Endodermal cell (in vitro differentiated cells): ENCODE measurements around the gene NR2E3. TPM values are rescaled to one million over a fixed set of nuclear protein-coding genes. Genes with fewer than 3 reads are reported as not detected.
A peak's percentile ranks its signal among the peaks of the same experiment; 100 is the strongest.

Source experiments
- DNase-seq: peaks from one replicate; pipeline ENCODE4 v3.0.0-alpha.2; 2017
- H3K27ac ChIP-seq: 2 replicates; pipeline ENCODE4 v1.5.1; 2013; ENCODE audit warnings: mild to moderate bottlenecking, low read depth, low read length, moderate library complexity
- H3K27me3 ChIP-seq: 2 replicates; pipeline ENCODE4 v1.6.1; 2013; ENCODE audit warnings: mild to moderate bottlenecking, low read length, moderate library complexity; ENCODE audit not compliant: insufficient read depth, control insufficient read depth, poor library complexity, severe bottlenecking
- H3K36me3 ChIP-seq: 2 replicates; pipeline ENCODE4 v1.7.0; 2013; ENCODE audit warnings: mild to moderate bottlenecking, low read length, moderate library complexity; ENCODE audit not compliant: control insufficient read depth, insufficient read depth
- H3K4me1 ChIP-seq: one replicate; pipeline ENCODE4 v1.7.0; 2013; ENCODE audit warnings: low read length; ENCODE audit not compliant: control insufficient read depth, insufficient read depth
- H3K4me3 ChIP-seq: 2 replicates; pipeline ENCODE4 v1.5.1; 2013; ENCODE audit warnings: mild to moderate bottlenecking, low read length, moderate library complexity
- H3K9ac ChIP-seq: 2 replicates; pipeline ENCODE4 v1.6.1; 2013; ENCODE audit warnings: mild to moderate bottlenecking, low read length, moderate library complexity; ENCODE audit not compliant: poor library complexity, severe bottlenecking; ENCODE audit errors: extremely low read depth
- H3K9me3 ChIP-seq: 2 replicates; pipeline ENCODE4 v1.6.1; 2013; ENCODE audit warnings: mild to moderate bottlenecking, low read length, moderate library complexity; ENCODE audit not compliant: control insufficient read depth
- H3K27ac Mint-ChIP-seq: 2 replicates; pipeline ENCODE4 v1.8.0; 2020; ENCODE audit warnings: mixed read lengths
- H3K27me3 Mint-ChIP-seq: 2 replicates; pipeline ENCODE4 v1.8.0; 2021; ENCODE audit warnings: mild to moderate bottlenecking, mixed read lengths; ENCODE audit not compliant: insufficient read depth
- H3K36me3 Mint-ChIP-seq: 2 replicates; pipeline ENCODE4 v1.8.0; 2020; ENCODE audit warnings: low read depth, mixed read lengths
- H3K4me1 Mint-ChIP-seq: 2 replicates; pipeline ENCODE4 v1.8.0; 2020; ENCODE audit warnings: mixed read lengths
- H3K4me3 Mint-ChIP-seq: 2 replicates; pipeline ENCODE4 v1.8.0; 2020; ENCODE audit warnings: mild to moderate bottlenecking, moderate library complexity, mixed read lengths
- H3K9me3 Mint-ChIP-seq: 2 replicates; pipeline ENCODE4 v1.8.0; 2020; ENCODE audit warnings: mild to moderate bottlenecking, mixed read lengths
- WGBS, 2 experiments: methylation state at CpG; one replicate each; pipeline versions ENCODE4 v1.1.5 to v1.1.7; 2013; ENCODE audit warnings: missing lambda C conversion rate in 2 of 2, mixed read lengths in 1 of 2; ENCODE audit not compliant: insufficient coverage in 1 of 2, insufficient read length in 1 of 2; 5-methylcytosine and 5-hydroxymethylcytosine counted together
- total RNA-seq, 2 donors: library from RNA; stranded (reverse); fragmentation: NEBNext Ultra II Directional in 1 of 2; extraction: Animal tissue kit (Norgen Biotek cat#: 25700) in 1 of 2; gene quantifications; 2 replicates in 1 of 2; 3 replicates in 1 of 2; pipeline ENCODE4 v1.2.1, GENCODE V29; 2021
- TF ChIP-seq, protein P1 (sequence below): fragments of 200-600 bp; sonication (generic); conservative IDR thresholded peaks from 2 replicates; pipeline ENCODE4 v1.5.0; 2021; ENCODE audit warnings: antibody characterized with exemption, mild to moderate bottlenecking

NR2E3 gene
- total RNA-seq, 2 donors from 2014 or later, result 0.15 to 0.55 TPM

DNA sequence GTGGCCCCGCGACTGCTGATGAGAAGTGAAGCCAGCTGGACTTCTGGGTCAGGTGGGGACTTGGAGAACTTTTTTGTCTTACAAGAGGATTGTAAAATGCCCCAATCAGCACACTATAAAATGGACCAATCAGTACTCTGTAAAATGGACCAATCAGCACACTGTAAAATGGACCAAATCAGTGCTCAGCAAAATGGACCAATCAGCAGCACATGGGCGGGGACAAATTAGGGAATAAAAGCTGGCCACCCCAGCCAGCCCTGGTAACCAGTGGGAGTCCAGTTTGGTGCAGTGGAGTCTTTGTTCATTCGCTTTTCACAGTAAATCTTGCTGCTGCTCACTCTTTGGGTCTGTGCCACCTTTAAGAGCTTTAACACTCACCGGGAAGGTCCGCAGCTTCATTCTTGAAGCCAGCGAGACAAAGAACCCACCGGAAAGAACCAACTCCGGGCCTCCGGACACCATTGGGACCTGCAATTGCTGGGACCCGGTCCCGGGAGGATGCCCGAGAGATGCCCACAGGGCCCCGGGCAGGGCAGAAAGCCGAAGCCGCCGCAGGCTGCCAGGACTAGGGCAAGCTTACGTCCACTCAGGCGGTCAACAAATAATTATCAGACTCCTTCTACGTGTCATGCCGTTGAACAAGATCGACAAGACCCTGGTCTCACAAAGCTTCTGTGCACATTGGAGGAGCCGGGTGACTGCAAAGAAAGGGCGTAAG is 8.3 kb upstream of the NR2E3 start:
- H3K27ac Mint-ChIP-seq, result no peak overlapping the region
- WGBS, 2 experiments, result 92 to 96% methylated on average over 18 to 24 of the region's 24 CpGs
- Histone ChIP-seq H3K27me3 (no peaks in the 10 kb centered on the region), H3K4me3 (no peak overlapping the region), H3K36me3 (no peaks in the 10 kb centered on the region), H3K27ac (no peak overlapping the region), H3K4me1 (peaks cover 10% of the 10 kb centered on the region), H3K9me3 (no peaks in the 10 kb centered on the region), H3K9ac (no peak overlapping the region)
- no peaks in the 10 kb centered on the region for H3K27me3 Mint-ChIP-seq
- TF ChIP-seq, protein P1, sequence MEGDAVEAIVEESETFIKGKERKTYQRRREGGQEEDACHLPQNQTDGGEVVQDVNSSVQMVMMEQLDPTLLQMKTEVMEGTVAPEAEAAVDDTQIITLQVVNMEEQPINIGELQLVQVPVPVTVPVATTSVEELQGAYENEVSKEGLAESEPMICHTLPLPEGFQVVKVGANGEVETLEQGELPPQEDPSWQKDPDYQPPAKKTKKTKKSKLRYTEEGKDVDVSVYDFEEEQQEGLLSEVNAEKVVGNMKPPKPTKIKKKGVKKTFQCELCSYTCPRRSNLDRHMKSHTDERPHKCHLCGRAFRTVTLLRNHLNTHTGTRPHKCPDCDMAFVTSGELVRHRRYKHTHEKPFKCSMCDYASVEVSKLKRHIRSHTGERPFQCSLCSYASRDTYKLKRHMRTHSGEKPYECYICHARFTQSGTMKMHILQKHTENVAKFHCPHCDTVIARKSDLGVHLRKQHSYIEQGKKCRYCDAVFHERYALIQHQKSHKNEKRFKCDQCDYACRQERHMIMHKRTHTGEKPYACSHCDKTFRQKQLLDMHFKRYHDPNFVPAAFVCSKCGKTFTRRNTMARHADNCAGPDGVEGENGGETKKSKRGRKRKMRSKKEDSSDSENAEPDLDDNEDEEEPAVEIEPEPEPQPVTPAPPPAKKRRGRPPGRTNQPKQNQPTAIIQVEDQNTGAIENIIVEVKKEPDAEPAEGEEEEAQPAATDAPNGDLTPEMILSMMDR, result no peak
- H3K9me3 Mint-ChIP-seq, result peaks cover 3% of the 10 kb centered on the region
- DNase-seq, result no peak
- peaks cover 17% of the 10 kb centered on the region for H3K4me1 Mint-ChIP-seq
- no peak overlapping the region for H3K4me3 Mint-ChIP-seq
- no peaks in the 10 kb centered on the region for H3K36me3 Mint-ChIP-seq

DNA sequence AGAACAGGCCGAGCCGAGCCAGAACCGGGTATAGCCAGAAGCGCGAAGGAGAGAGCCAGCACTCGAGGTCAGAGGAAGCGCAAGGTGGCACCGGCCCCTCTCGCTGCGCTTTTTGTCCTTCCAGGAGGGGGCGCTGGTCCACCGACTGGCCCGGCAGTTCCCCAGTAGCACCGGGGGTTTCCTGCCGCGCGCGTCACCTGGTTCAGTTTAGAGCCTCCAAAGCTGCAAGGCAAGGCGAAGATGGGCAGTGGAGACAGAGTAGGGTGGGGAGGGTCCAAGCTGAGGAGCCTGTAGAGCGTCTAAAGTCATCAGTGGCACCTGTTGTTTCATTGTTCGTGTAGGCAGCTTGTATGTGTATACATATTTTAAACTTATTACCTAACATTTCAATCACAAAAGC is 7.6 kb upstream of the NR2E3 start:
- peak; percentile 87 for DNase-seq
- Mint-ChIP-seq H3K27ac (no peak overlapping the region), H3K9me3 (peaks cover 3% of the 10 kb centered on the region), H3K4me1 (peaks cover 24% of the 10 kb centered on the region), H3K4me3 (no peak overlapping the region), H3K27me3 (peaks cover under 1% of the 10 kb centered on the region), H3K36me3 (no peaks in the 10 kb centered on the region)
- H3K36me3 ChIP-seq, result no peaks in the 10 kb centered on the region
- no peaks in the 10 kb centered on the region for H3K27me3 ChIP-seq
- no peaks in the 10 kb centered on the region for H3K9me3 ChIP-seq
- no peak overlapping the region for H3K4me3 ChIP-seq
- no peak overlapping the region for H3K9ac ChIP-seq
- TF ChIP-seq, protein P1, result peak; percentile 85
- WGBS, 2 experiments, result 88 to 100% methylated on average over 1 to 20 of the region's 21 CpGs
- no peak overlapping the region for H3K27ac ChIP-seq
- peaks cover 14% of the 10 kb centered on the region for H3K4me1 ChIP-seq

- no peak overlapping the region for H3K27ac ChIP-seq
- H3K4me3 ChIP-seq, result no peak overlapping the region
- no peaks in the 10 kb centered on the region for H3K9me3 ChIP-seq
- WGBS, 2 experiments, result 78 to 100% methylated on average over 1 to 5 of the region's 5 CpGs
- no peak for DNase-seq
- no peak overlapping the region for H3K27ac Mint-ChIP-seq
- peaks cover 31% of the 10 kb centered on the region for H3K4me1 Mint-ChIP-seq
- no peak overlapping the region for H3K9ac ChIP-seq
- no peaks in the 10 kb centered on the region for H3K36me3 Mint-ChIP-seq
- H3K4me1 ChIP-seq, result peaks cover 14% of the 10 kb centered on the region
- H3K27me3 Mint-ChIP-seq, result peaks cover 9% of the 10 kb centered on the region
- no peaks in the 10 kb centered on the region for H3K9me3 Mint-ChIP-seq
- no peaks in the 10 kb centered on the region for H3K36me3 ChIP-seq
- TF ChIP-seq, protein P1, result no peak
- H3K4me3 Mint-ChIP-seq, result no peak overlapping the region
- no peaks in the 10 kb centered on the region for H3K27me3 ChIP-seq
These were observed 6.1 kb upstream of the NR2E3 start for GRCh38 chr15:71804226-71804625.
